ENCODE data around the gene C1orf105. TPM values are rescaled to one million over a fixed set of nuclear protein-coding genes. Genes with fewer than 3 reads are reported as not detected.
"Not testable (repeated sequence)": the region's sequence is repeated elsewhere in the genome, so short reads cannot be mapped to it uniquely, and the experiment has no call there.

Gene C1orf105
- total and polyA plus RNA-seq, 7 donors: 0.18 to 17.3 (median 1.6) TPM; not detected in 1

GRCh38 chr1:172492421-172492820, 71.9 kb downstream of the C1orf105 start:
- no peak for TF ChIP-seq CTCF (IDR thresholded peaks at IDR 0.05)
- WGBS, 3 donors: 61 to 75% (median 71%) methylated on average over 1 of the region's 1 CpG
- H3K4me3 ChIP-seq: no peak overlapping the region
- intact Hi-C loops (cut with DNase I): no loop called here
- H3K27ac ChIP-seq: no peak overlapping the region
- no peaks in the 10 kb centered on the region for H3K9me3 ChIP-seq
- H3K4me1 ChIP-seq: no peaks in the 10 kb centered on the region
- DNase-seq (no peak), ATAC-seq (no peak)
- H3K27me3 ChIP-seq (ENCODE audit: insufficient read depth in 3 of 3, low read length in 2 of 3): peaks cover 0 to 3% (median 0%) of the 10 kb centered on the region in 3 donors
- no peaks in the 10 kb centered on the region for H3K36me3 ChIP-seq (ENCODE audit: insufficient read depth in 1 of 2, low read depth in 1 of 2)

- H3K4me1 ChIP-seq: no peaks in the 10 kb centered on the region
- H3K36me3 ChIP-seq (ENCODE audit: insufficient read depth in 1 of 2, low read depth in 1 of 2): no peaks in the 10 kb centered on the region
- no peak for DNase-seq
- H3K27ac ChIP-seq: no peak overlapping the region
- TF ChIP-seq CTCF (IDR thresholded peaks at IDR 0.05): no peak
- intact Hi-C loops (cut with DNase I): no loop called here
- no peaks in the 10 kb centered on the region for H3K27me3 ChIP-seq (ENCODE audit: insufficient read depth in 3 of 3, low read length in 2 of 3)
- ATAC-seq: no peak
- no peaks in the 10 kb centered on the region for H3K9me3 ChIP-seq
- WGBS, 3 donors: 81 to 97% (median 83%) methylated on average over 2 of the region's 2 CpGs
- no peak overlapping the region for H3K4me3 ChIP-seq
These were observed 73.7 kb downstream of the C1orf105 start for GRCh38 chr1:172494166-172494565.

GRCh38 chr1:172496127-172496526, 75.6 kb downstream of the C1orf105 start:
- intact Hi-C loops (cut with DNase I): not testable (repeated sequence)

GRCh38 chr1:172496678-172497077, 76.2 kb downstream of the C1orf105 start:
- H3K27me3 ChIP-seq (ENCODE audit: insufficient read depth in 3 of 3, low read length in 2 of 3): no peaks in the 10 kb centered on the region
- intact Hi-C loops (cut with DNase I): no loop called here
- TF ChIP-seq CTCF (IDR thresholded peaks at IDR 0.05): no peak
- no peak overlapping the region for H3K27ac ChIP-seq
- DNase-seq: no peak
- H3K4me3 ChIP-seq: no peak overlapping the region
- H3K9me3 ChIP-seq: no peaks in the 10 kb centered on the region
- H3K36me3 ChIP-seq (ENCODE audit: insufficient read depth in 1 of 2, low read depth in 1 of 2): no peaks in the 10 kb centered on the region
- no peak for ATAC-seq
- 29 to 52% (median 41%) methylated on average over 1 of the region's 1 CpG for WGBS, 3 donors
- no peaks in the 10 kb centered on the region for H3K4me1 ChIP-seq

More at GRCh38 chr1:172496127-172496526, 75.6 kb downstream of the C1orf105 start:
- H3K4me1 ChIP-seq; H3K27ac ChIP-seq; ATAC-seq; H3K9me3 ChIP-seq; H3K4me3 ChIP-seq; DNase-seq; H3K36me3 ChIP-seq (ENCODE audit: insufficient read depth in 1 of 2, low read depth in 1 of 2); H3K27me3 ChIP-seq (ENCODE audit: insufficient read depth in 3 of 3, low read length in 2 of 3): not testable (repeated sequence)
- WGBS, 3 donors: 83 to 91% (median 88%) methylated on average over 5 of the region's 5 CpGs

- H3K36me3 ChIP-seq (ENCODE audit: insufficient read depth in 1 of 2, low read depth in 1 of 2): no peaks in the 10 kb centered on the region
- no peak for TF ChIP-seq CTCF (IDR thresholded peaks at IDR 0.05)
- intact Hi-C loops (cut with DNase I): no loop called here
- DNase-seq (no peak), ATAC-seq (no peak)
- WGBS, 3 donors: 26 to 37% (median 30%) methylated on average over 5 of the region's 5 CpGs
- no peaks in the 10 kb centered on the region for H3K4me1 ChIP-seq
- no peak overlapping the region for H3K4me3 ChIP-seq
- no peak overlapping the region for H3K27ac ChIP-seq
- no peaks in the 10 kb centered on the region for H3K9me3 ChIP-seq
- H3K27me3 ChIP-seq (ENCODE audit: insufficient read depth in 3 of 3, low read length in 2 of 3): no peaks in the 10 kb centered on the region
These were observed 76.7 kb downstream of the C1orf105 start for GRCh38 chr1:172497230-172497629.

Data from psoas muscle (tissue), 8 donors.